VCaP (cell line): ENCODE data around the gene PDCD11.

Experiments used
- H3K27ac ChIP-seq: fragments of 450-650 bp; 2 replicates; pipeline ENCODE4 v1.5.1; 2017
- CTCF ChIP-seq: fragments of 450-650 bp; conservative IDR thresholded peaks from 2 replicates; pipeline ENCODE4 v1.5.1; 2017; ENCODE audit warnings: mild to moderate bottlenecking, moderate library complexity

Gene PDCD11

GRCh38 chr10:103445767-103446567, 49.5 kb downstream of the PDCD11 start:
- no peak overlapping the region for H3K27ac ChIP-seq
- TF ChIP-seq CTCF: no peak

- TF ChIP-seq CTCF: no peak
- H3K27ac ChIP-seq: no peak overlapping the region
Observed at GRCh38 chr10:103447187-103447586, 50.8 kb downstream of the PDCD11 start.

GRCh38 chr10:103448746-103449145, 52.3 kb downstream of the PDCD11 start:
- H3K27ac ChIP-seq: no peak overlapping the region
- no peak for TF ChIP-seq CTCF

- TF ChIP-seq CTCF: no peak
Observed at GRCh38 chr10:103449208-103450144, 53.0 kb downstream of the PDCD11 start.

GRCh38 chr10:103450201-103450695, 53.8 kb downstream of the PDCD11 start:
- TF ChIP-seq CTCF: no peak
- peak overlapping the region; percentile 18; the same call in 1 of the 2 replicates for H3K27ac ChIP-seq

More at GRCh38 chr10:103449208-103450144, 53.0 kb downstream of the PDCD11 start:
- H3K27ac ChIP-seq: no peak overlapping the region

GRCh38 chr10:103451091-103451813, 54.8 kb downstream of the PDCD11 start:
- peak overlapping the region; percentile 66 for H3K27ac ChIP-seq
- TF ChIP-seq CTCF: no peak
